ENCODE measurements around the gene RCC2. TPM values are rescaled to one million over a fixed set of nuclear protein-coding genes. Genes with fewer than 3 reads are reported as not detected.

RCC2 gene
- polyA plus RNA-seq, 1 donor (not counting 4 experiments of a cell fraction or from before 2014, with no cell fraction given) = 45.2 TPM

- no peak overlapping the region for H3K27ac ChIP-seq (ENCODE audit: control insufficient read depth, insufficient read depth, low read length)
- no peaks in the 10 kb centered on the region for H4K20me1 ChIP-seq (ENCODE audit: control insufficient read depth, extremely low read depth, insufficient read depth, low read length)
- H3K36me3 ChIP-seq (ENCODE audit: control insufficient read depth in 2 of 2, extremely low read depth in 1 of 2, insufficient read depth in 2 of 2, low read length in 2 of 2) = peaks cover 54 to 65% of the 10 kb centered on the region in 2 experiments
- dilution Hi-C loops (cut with MboI; ENCODE audit: extremely low pct_ligation_motif_present, low sequenced_read_pairs) = no loop called here
- no peaks in the 10 kb centered on the region for H3K4me1 ChIP-seq (ENCODE audit: control insufficient read depth, extremely low read depth, insufficient read depth, low read length)
- no peak overlapping the region for H3K4me2 ChIP-seq (ENCODE audit: control insufficient read depth, extremely low read depth, insufficient read depth, low read depth, low read length)
- no peak overlapping the region for H3K9ac ChIP-seq (ENCODE audit: control insufficient read depth, extremely low read depth, insufficient read depth, low read length)
- H3K4me3 ChIP-seq (ENCODE audit: control insufficient read depth in 2 of 3, extremely low read depth in 1 of 3, insufficient read depth in 2 of 3, low read depth in 1 of 3, low read length in 3 of 3) = no peak overlapping the region
- no peaks in the 10 kb centered on the region for H3K27me3 ChIP-seq (ENCODE audit: control insufficient read depth, extremely low read depth, insufficient read depth, low read length)
- no peak for DNase-seq (ENCODE audit: low read depth, low spot score)
- no peak overlapping the region for H2AFZ ChIP-seq (ENCODE audit: control insufficient read depth, low read length)
- H3K9me3 ChIP-seq (ENCODE audit: control insufficient read depth, low read depth, low read length) = no peaks in the 10 kb centered on the region
- FAIRE-seq = no peak
- peak; percentile 90 to 96 (median 92) for TF ChIP-seq CTCF (optimal IDR thresholded peaks at IDR 0.05 in 1 of 3, IDR thresholded peaks at IDR 0.05 in 1 of 3, conservative IDR thresholded peaks at IDR 0.05 in 1 of 3; ENCODE audit: extremely low read depth in 1 of 3, insufficient read depth in 2 of 3, low read length in 3 of 3)
- no peak for TF ChIP-seq EZH2 (IDR thresholded peaks at IDR 0.05; ENCODE audit: low read length)
- H3K9me1 ChIP-seq (ENCODE audit: control insufficient read depth, extremely low read depth, insufficient read depth, low read length) = no peaks in the 10 kb centered on the region
- peaks cover 22% of the 10 kb centered on the region for H3K79me2 ChIP-seq (ENCODE audit: control insufficient read depth, insufficient read depth, low read length)
These were observed 19.7 kb downstream of the RCC2 start for GRCh38 chr1:17419626-17420328.

DNA sequence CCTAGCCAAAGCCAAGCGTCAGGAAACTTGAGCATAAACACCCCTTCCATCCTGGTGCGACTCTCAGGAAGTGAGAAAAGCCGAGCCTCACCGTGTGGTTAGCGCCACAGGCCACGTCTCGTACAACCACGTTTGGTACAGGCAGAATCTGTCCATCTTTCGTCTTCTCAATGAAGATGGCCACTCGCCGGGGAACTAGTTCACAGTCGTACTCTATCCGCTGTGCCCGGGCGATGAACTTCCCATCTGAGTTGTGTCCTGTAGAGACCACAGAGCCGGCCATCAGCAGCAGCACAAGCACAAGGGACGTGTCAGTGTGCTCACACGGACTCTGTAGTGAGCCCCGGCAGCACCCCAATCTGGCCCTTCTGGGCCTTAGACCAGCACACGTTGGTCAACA, 23.1 kb downstream of the RCC2 start:
- Histone ChIP-seq H3K4me3 (ENCODE audit: control insufficient read depth in 2 of 3, extremely low read depth in 1 of 3, insufficient read depth in 2 of 3, low read depth in 1 of 3, low read length in 3 of 3) (no peak overlapping the region), H3K4me2 (ENCODE audit: control insufficient read depth, extremely low read depth, insufficient read depth, low read depth, low read length) (no peak overlapping the region), H4K20me1 (ENCODE audit: control insufficient read depth, extremely low read depth, insufficient read depth, low read length) (no peaks in the 10 kb centered on the region), H3K27me3 (ENCODE audit: control insufficient read depth, extremely low read depth, insufficient read depth, low read length) (no peaks in the 10 kb centered on the region), H2AFZ (ENCODE audit: control insufficient read depth, low read length) (no peak overlapping the region), H3K36me3 (ENCODE audit: control insufficient read depth in 2 of 2, extremely low read depth in 1 of 2, insufficient read depth in 2 of 2, low read length in 2 of 2) (peaks cover 55 to 63% of the 10 kb centered on the region in 2 experiments), H3K79me2 (ENCODE audit: control insufficient read depth, insufficient read depth, low read length) (peaks cover 3% of the 10 kb centered on the region), H3K4me1 (ENCODE audit: control insufficient read depth, extremely low read depth, insufficient read depth, low read length) (no peaks in the 10 kb centered on the region), H3K9me1 (ENCODE audit: control insufficient read depth, extremely low read depth, insufficient read depth, low read length) (no peaks in the 10 kb centered on the region), H3K9me3 (ENCODE audit: control insufficient read depth, low read depth, low read length) (no peaks in the 10 kb centered on the region), H3K27ac (ENCODE audit: control insufficient read depth, insufficient read depth, low read length) (no peak overlapping the region), H3K9ac (ENCODE audit: control insufficient read depth, extremely low read depth, insufficient read depth, low read length) (no peak overlapping the region)
- FAIRE-seq (no peak), DNase-seq (ENCODE audit: low read depth, low spot score) (no peak)
- dilution Hi-C loops (cut with MboI; ENCODE audit: extremely low pct_ligation_motif_present, low sequenced_read_pairs) = no loop called here
- TF ChIP-seq CTCF (optimal IDR thresholded peaks at IDR 0.05 in 1 of 3, IDR thresholded peaks at IDR 0.05 in 1 of 3, conservative IDR thresholded peaks at IDR 0.05 in 1 of 3; ENCODE audit: extremely low read depth in 1 of 3, insufficient read depth in 2 of 3, low read length in 3 of 3) = no peak
- no peak for TF ChIP-seq EZH2 (IDR thresholded peaks at IDR 0.05; ENCODE audit: low read length)

Data from keratinocyte (primary cell).